HG02840 (cell line): ENCODE data around the gene FOCAD.

Source experiments
- ATAC-seq: cut with Tn5 transposase; IDR thresholded peaks from one replicate; pipeline ENCODE4 v1.9.1; 2021; ENCODE audit warnings: mild to moderate bottlenecking, moderate library complexity, moderate number of reproducible peaks; ENCODE audit not compliant: unreplicated experiment, low FRiP score

The FOCAD gene

DNA sequence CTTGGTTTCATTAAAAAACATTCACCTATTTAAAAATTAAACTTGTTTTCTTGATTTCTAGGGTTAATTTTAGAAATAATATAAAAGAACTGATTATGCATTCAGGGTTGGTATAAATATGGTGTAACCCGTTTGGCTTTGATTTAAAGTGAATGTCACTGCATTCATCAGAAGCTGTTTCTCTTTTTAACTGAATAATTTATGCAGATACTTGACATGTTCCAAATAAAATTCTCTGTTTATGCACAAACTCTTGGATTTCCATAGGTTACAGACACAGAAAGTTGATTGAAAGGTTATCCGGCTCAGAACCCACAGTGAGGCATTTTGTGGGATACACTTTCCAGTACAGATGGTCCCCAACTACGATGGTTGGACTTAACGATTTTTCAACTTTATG is 186.1 kb downstream of the FOCAD start:
- no peak for ATAC-seq

DNA sequence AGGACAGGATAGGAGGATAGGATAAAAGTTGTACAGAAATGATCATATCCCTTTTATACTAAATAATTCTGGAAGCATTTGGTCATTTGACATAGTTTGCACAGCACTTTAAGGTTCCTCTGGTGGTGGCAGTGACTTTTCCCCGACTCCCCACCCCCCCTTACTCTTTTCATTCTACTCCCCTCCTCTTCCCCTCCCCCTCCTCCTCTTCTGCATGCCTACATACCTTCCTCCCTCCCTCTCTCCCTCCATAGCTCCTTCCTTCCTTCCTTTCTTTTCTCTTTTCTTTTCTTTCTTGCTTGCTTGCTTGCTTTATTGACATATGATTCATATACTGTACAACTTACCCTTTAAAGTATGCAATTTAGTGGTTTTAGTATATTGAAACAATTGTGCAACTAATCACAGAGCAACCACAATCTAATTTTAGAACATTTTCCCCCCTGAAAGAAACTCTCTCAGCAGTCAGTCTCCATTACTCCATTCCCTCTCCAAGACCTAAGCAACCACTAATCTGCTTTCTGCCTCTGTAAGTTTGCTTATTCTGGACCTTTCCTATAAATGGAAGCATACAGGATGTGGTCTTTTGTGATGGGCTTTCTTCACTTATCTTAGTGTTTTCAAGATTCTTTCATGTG is 188.4 kb downstream of the FOCAD start:
- no peak for ATAC-seq

DNA sequence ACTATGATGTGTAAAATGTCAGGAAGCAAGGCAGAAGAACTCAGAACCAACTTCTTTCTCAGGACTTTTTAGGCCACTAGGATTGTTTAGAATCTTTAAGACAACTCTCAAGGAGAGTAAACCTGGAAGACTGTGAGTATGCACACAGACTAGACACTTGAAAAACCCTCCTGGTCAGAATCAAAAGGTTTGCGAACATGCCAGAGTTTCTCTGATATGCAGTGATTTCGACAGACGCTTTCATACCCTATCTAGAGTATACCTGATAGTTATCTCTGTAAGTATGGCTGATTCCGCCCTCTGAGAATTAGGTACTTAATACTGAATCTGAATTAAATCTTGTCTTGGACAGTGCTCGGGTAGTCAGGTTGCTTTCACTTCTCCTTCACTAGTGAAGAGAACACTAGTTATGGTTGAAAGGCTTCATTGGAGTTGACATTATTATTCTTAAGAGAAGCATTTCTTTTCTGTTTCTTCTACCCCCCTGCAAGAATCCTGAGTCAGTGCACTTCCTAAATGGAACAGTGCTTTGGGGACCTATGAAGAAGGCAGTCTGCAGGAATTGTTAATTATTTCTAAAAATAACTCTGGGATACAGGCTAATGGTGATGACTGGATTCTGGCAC is 189.3 kb downstream of the FOCAD start:
- no peak for ATAC-seq

DNA sequence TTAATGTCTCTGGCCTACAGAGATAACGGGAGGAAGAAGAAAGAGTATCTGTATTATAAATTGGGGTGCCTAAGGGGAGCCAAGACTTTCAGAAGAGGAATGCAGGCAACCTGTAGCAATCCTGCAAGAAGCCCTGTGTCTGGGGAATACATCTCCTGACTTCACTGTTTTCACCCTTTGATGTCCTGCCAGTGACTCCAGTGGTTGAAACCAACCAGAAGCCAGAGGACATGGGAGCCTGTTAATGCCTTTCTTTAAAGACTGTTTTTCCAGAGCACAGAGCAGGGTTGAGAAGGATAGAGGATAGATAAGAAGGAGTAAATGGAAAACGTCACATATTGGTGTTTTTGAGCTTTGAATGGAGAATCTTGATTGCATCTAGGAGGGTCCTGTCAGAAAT is 196.2 kb downstream of the FOCAD start:
- no peak for ATAC-seq

DNA sequence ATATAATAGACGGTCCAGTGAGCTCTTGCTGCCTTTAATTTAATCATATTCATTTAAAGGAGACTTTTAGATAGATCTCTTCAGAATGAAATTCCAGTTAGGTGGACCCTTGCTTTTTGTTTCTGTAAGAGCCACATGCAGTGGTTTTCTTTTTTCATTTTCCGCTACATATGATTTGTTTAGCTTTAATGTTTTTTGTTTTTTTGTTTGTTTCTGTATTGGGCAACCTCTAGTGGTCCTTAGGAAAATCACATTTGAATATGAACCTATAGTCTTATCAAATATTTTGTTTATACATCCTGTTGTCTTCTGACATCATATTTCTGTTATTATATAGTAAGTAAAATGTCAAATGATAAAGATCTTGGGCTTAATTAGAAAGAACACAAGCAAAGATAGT is 196.6 kb downstream of the FOCAD start:
- ATAC-seq, result no peak

DNA sequence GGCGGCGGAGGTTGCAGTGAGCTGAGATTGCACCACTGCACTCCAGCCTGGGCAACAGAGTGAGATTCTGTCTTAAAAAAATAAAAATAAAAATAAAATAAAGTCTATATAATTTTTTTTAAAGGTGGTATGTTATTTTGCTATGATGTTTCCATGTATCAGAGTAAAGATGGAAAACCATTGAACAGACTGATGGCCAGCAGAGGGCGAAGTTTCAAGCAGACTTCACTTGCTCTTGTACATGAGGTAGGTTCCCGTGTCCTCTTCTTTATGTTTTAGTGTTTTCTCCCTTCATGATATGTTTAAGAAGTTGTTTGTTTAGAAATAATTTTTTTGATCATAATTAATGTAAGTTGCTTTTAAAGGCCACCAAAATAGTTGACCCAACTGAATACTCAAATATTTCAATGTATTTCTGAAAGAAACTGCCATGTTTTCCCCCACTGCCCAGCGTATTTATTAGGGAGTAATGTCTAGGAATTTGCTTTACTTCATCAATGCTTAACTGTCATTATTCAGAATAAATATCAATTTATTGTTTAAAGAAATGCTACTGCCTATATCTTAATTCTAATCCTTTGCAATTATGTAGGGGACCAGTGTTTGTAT is 201.0 kb downstream of the FOCAD start:
- no peak for ATAC-seq

DNA sequence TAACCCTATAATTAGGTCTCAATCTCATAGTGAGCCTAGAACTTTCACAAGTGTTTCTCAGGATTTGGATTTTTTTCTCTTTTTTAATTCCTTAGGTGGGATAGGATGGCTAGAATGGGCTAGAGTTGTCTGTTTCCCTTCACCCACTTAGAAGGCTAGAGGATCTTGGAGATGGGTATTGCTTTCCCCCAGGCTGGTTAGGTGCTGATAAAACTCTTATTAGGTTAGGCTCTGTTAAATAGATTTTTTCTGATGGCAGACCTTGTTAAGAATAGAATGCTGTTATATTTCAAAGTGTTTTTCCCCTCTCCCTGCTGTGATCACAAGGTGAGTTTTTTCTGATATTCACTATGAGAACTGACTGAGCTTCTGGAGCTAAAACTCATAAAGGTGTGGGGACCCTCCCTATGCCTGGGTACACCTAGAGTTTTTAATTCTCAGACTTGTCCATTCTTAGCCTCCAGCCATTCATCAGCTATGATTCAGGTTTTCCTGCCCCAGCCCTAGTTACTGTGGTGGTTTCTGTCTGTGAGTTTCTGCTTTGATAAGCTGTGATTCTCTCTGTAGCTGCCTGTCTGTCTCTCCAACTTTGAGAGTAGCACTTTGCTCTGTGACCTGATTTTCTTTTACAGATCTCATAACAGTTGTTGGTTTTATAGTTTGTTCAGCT is 215.0 kb downstream of the FOCAD start:
- ATAC-seq, result no peak

DNA sequence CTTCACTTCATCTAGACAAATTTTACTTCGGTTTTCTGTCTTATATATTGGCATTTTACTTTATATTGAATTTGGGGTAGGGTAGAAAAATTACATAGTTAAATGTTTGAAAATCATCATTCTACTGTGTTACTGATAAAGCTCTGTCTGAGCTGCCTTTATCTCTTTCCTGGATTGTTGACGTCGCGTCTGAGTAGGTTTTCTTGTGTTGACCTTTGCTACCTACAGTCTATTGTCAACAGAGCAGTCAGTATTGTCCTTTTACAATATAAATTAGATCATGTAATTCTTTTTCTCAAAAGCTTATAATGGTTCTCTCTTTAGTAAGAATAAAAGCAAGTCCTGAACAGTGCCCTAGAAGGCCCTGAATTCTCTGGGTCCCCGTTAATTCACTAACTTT is 219.2 kb downstream of the FOCAD start:
- ATAC-seq, result no peak

DNA sequence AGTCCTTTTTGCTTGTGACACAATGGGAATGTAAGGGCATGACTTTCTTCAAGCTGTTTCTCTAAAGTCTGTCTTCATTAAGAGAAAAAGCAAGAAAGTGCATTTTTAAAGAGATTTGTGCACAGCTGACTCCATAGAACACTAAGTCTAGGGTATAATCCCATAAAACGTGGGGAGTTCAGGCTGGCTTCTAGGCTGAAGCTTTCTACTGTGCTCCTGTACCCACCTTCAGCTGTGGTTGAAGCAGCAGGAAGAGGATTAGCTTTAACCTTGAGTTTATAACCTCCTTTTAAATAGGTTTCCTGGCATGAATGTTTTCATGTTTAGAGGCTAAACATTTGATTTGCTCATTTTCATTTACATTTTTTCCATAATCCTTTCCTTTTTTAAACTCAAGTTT is 220.9 kb downstream of the FOCAD start:
- ATAC-seq, result no peak

DNA sequence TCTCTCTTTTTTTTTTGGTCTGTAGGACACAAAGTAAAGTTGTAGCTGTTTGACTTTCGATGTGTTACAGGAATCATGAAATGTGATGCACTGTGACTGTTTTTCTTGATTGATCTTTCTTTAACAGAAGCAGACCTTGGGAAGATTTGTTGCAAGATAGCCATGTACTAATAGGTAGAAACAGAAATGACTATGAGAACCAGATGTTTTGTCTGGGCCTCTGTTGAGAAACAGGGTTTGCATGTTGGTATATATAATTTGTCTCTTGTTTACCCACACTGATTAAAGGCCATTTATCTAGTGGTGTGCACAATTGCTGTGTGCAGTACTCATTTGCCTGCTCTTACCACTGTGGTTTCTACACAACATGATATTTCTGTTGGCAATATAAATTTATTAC is 222.3 kb downstream of the FOCAD start:
- ATAC-seq, result no peak

DNA sequence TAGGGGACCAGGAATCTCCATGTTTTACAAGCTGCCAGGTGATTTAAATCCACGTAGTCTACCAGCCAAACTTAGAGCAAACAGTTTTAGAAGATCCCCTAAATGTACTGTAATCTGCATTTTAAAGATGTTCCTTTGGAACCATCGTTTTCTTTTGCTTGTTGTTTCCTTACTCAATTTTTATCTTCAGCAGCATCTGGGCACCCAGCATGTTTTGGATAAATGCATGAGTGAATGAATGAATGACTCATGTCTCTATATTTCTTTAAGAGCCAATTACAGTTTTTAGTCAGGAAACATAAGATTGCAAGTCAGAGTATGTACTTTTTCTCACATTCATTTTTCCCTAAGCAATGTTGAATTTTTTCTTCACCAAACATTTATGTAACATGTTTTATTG is 224.4 kb downstream of the FOCAD start:
- ATAC-seq, result no peak

DNA sequence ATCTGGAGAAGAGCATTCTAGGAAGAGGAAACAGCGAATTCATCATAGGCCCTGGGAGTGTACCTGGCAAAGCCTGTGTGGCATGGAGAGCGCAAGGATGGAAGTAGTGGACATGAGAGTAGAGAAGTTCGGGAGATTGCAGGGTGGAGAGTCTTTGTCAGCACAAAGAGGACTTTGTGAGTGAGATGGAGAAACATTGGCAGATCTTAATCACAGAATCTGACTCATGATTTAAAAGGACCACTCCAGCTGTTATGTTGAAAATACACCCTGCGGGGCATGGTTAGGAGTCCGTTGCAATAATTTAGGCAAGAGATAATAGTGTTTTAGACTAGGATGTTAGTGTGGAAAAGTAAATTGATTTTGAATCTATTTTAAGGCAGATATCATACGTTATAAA is 230.5 kb downstream of the FOCAD start:
- ATAC-seq, result no peak

DNA sequence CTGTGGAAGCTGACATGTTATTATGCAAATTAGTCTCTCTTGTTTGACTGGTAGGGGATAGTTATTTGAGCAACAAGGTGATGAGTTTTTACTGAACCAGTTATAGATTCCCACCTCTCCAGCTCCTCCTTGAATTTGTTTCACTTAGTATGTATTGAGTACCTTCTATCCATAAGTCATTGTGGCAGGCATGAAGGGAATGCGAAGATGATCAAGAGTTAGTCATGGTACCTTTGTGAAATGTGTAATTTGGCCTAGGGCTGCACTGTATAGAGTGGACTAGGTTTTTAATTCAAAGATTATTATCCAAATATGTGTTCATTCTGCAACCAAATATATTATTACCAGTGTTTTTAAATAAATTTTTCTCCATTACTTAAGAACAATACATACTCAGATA is 237.3 kb downstream of the FOCAD start:
- ATAC-seq, result no peak

DNA sequence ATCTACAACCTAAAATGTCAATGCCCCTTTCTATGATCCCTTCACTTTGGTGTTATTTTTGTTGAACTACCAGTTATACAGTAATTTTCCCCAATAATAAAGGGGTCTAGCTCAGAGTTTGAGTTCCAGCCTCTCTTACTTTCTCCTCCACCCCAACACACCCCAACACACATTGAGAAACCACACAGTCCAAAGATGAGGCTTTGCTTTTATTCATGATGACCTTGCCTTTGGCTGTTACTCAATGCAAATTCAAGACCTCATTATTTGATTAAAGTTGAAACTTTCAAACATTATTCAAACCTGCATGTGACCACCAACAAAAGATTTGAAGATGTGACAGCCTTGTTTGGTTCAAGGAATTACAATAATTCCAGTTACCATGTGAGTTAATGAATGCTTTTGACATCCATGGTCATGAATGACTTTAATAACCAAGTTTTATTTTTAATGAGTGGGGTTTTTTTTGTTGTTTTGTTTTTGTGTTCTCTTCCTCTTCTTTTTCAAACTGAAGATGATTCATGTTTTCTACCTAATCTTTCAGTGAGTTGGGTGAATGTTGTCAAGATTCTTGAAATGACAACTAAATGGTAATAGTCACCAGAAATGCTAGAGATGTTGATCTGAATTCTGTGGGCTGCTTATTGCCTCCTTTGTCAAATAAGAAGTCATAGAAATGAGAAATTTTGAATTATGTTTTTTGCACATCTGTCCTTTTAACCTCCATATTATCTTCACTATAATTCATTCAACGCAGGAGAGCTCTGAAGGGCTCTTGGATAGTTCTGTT is 241.4 kb downstream of the FOCAD start:
- no peak for ATAC-seq

DNA sequence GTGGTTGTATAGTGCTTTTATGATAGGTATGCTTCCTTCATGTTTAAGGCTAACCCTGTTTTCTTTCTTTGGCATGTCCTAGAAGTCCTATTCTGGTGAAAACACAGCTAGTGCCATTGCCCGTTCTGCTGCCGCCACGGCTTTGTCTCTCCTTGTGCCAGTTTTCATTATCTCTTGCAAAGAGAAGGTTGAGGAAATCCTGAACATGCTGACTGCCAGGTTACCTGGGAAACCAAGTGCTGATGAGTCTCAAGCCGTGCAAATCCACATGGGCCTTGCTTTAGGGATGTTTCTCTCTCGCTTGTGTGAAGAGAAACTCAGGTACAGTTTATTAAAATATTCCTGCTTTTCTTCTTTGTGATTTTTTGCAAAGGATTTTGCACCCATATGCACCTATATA is 245.2 kb downstream of the FOCAD start:
- no peak for ATAC-seq

DNA sequence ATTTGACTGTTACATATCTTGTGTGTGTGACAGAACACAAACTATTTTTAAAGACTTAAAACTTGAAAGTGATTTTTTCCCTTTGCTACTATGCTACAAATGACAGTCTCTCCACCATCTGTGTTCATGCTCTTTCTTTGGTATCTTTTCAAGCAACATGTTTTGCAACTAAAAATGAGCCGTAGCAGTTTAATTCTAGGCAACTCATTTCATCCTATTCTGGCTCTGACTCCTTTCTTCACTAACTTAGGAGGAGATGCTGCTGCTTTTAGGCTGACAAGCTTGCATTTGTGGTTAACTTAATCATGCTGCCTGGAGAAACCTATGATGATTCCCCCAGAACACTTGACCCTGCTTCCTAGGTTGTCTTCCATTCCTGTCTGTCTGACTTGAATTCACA is 246.8 kb downstream of the FOCAD start:
- no peak for ATAC-seq

DNA sequence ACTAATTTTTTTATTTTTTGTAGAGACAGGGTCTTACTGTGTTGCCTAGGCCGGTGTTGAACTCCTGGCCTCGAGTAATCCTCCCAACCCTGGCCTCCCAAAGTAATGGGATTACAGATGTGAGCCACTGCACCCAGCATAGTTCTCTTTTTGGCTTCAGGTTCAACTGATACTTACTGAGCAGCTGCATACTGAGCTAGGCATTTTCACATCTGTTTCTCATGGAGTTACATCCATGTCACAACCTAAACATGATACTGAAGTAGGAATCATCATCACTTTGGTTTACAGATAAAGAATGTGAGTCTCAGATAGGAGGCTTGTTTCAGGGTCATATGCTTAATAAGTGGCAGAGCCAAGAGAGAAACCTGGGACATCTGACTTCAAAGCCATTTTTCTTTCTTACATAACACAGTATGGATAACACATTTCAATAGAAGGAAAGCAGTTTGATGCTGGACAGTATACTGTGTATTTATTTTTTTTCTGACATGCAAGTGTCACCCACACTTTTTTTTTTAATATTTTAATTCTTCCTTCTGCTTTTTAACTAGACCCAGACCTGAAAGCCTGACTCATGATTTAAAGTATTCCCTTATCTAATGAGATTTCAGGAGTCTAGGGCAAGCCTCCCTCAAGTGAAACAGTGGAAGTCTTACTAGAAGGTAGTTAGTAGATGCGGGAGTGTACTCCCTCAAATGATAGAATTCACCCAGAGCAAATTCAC is 256.6 kb downstream of the FOCAD start:
- no peak for ATAC-seq

DNA sequence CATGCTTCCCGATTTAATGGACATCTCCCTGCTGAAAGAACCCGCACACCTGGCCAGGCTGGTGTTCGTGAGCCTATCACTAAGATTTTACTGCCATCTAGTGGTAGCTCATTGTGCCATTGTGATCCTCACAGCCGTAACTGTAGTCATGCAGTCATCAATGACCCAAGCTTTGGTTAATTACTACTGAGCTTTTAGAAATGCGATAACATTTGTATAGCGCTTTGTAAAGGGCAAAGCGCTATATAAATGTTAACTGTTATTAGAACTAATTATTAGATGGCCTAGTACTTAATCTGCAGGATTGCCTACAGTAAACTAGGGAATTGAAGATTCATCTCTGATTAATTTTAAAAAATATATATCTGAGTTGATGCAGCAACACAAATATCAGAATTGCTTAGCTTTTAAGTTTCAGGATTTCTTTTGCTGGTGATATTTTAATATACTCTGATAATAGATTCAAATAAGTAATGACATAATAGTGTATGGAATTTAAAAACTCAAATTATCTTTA is 257.2 kb downstream of the FOCAD start:
- peak; percentile 91 for ATAC-seq

DNA sequence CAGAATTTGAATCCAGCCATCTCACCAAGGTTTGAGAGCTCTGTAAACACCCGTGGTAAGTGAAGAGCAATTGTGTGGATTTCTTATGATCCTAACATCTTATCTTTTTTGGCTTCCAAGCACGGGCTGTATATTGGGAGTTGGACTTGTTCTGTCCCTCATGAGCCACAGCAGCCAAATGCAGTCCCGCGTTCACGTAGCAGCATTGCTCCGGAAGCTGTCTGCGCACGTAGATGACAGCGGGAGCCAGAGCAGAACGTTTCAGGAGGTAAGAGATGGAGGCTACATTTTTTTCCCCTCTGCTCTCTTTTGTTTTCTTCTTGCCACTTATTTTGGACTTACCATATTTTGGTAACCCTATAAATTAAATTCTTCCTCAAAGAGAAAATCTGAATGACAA is 260.4 kb downstream of the FOCAD start:
- no peak for ATAC-seq

DNA sequence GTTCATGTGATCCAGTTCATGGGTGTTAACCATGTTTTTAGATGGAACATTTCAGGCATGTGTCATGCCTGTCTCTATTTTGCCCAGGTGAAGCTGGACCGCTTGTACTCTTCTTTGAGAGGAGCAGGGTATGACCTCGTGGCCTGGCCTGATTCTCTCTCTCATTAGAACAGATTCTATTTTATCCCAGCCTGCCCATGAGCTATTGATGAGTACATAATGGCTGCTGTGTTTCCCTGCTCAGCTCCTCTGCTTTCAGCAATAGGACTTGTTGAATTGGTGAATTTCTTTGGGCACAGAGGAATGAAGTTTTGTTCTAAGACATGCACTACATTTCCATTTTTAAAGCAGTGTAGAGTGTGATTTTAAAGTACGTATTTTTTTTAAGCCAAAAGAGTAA is 261.2 kb downstream of the FOCAD start:
- ATAC-seq, result no peak
